Measurements from ENCODE around the gene NOS3. TPM values are rescaled to one million over a fixed set of nuclear protein-coding genes. Genes with fewer than 3 reads are reported as not detected.

NOS3 gene
- total and polyA plus RNA-seq, 9 of the 15 experiments (the other 6 are each of a cell fraction or from before 2014, with no cell fraction given) = 1.1 to 121 (median 23.6) TPM

GRCh38 chr7:150954986-150955518 is 35.8 kb upstream of the NOS3 start (continued):
- TF ChIP-seq ZNF318 (IDR thresholded peaks at IDR 0.05; ENCODE audit: borderline replicate concordance in 1 of 2, low read depth in 1 of 2) = no peak
- no peak for TF ChIP-seq FOXJ2 (tag; IDR thresholded peaks at IDR 0.05)
- no peak for TF ChIP-seq ZNF668 (CRISPR knock-in tag; IDR thresholded peaks at IDR 0.05)
- no peak for TF ChIP-seq SLC30A9 (CRISPR knock-in tag; IDR thresholded peaks at IDR 0.05)
- TF ChIP-seq ZNF609 (CRISPR knock-in tag; IDR thresholded peaks at IDR 0.05; ENCODE audit: borderline replicate concordance) = no peak; the same call in 1 of the 2 replicates
- TF ChIP-seq TAF15 (IDR thresholded peaks at IDR 0.05; ENCODE audit: low read depth, low read length) = no peak; the same call in 1 of the 2 replicates

All from K562 (cell line).